NCI-H1694 treated with DMSO at 0.1 percent for 48 hours (cell line): Measurements from ENCODE around the gene OR2B3.
"Not testable (repeated sequence)": the region's sequence is repeated elsewhere in the genome, so short reads cannot be mapped to it uniquely, and the experiment has no call there.

Experiments
- DNase-seq: peaks from one replicate; lab custom pipeline; 2025; lab: John Stamatoyannopoulos, UW

The OR2B3 gene, protein sequence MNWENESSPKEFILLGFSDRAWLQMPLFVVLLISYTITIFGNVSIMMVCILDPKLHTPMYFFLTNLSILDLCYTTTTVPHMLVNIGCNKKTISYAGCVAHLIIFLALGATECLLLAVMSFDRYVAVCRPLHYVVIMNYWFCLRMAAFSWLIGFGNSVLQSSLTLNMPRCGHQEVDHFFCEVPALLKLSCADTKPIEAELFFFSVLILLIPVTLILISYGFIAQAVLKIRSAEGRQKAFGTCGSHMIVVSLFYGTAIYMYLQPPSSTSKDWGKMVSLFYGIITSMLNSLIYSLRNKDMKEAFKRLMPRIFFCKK

GRCh38 chr6:29087213-29087612 is at the start of gene OR2B3:
TSS of gene OR2B3 (minus strand) at chr6:29087313. CDS start at chr6:29087248, 65 bp downstream.
- no peak for DNase-seq

GRCh38 chr6:29131691-29132090 is 44.6 kb upstream of the OR2B3 start:
- DNase-seq, result no peak

- no peak for DNase-seq
These were observed 43.5 kb upstream of the OR2B3 start for GRCh38 chr6:29130644-29131043.

DNA sequence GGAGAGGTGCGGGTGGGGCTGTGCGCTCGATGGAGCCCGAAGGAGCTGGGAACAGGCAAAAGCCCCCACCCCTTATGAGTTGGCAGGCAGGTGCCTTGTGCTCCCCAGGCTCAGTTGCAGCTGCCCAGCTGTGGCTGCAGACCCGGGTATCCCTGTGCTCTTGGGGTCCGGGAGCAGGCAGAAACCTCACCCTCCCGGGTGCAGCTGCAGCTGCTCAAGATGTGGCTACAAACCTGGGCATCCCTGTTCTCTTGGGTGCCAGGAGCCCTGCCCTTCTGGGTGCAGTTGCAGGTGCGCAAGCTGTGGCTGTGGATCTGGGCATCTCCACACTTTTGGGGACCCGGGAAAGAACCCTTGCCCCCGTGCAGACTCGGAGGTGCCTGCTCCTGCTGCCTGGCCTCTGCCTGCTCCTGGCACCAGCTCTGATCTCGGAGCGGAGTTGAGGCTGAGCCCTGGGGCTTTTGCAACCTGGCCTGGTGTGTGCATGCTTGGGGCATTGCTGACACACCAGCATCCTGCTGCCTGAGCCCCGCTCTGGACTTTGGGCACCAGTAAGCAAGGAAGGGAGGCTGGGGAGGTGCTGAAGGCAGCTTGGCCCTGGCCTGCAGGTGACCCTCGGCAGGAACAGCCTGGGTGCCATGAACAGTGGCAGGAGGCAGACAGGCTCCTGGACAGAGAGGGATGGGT is 42.4 kb upstream of the OR2B3 start:
- DNase-seq, result no peak

GRCh38 chr6:29114964-29115363 is 27.9 kb upstream of the OR2B3 start:
- DNase-seq, result not testable (repeated sequence)

GRCh38 chr6:29112135-29112534 is 25.0 kb upstream of the OR2B3 start:
- no peak for DNase-seq

DNA sequence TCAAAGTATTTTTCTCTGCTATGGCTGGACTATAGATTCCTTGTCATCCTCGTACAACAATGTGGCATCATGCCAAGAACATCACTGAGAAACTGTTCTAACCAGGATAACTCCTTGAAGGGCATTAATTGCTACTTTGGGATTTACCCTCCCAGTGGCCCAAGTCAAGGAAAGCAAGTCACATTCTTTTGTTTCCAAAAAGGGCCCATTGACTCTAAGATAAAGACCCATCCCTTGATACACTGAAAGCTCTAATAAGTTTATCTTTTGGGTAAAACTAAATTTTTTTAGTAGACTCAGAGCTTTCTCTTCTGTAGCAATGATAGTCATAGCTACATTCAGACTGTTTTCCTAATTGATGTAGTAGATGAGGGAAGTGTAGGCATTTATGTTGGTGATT is 20.6 kb upstream of the OR2B3 start, which contains the start of gene OR2J3:
TSS of gene OR2J3 (plus strand) at position 301 of the 400 bp plus-strand sequence. CDS start 3,833 bp downstream, outside the sequence.
- no peak for DNase-seq

GRCh38 chr6:29099190-29099589 is 12.1 kb upstream of the OR2B3 start, which contains the start of gene OR2J1:
TSS of gene OR2J1 (plus strand) at chr6:29099490. CDS start at chr6:29100943, 1,453 bp downstream.
- no peak for DNase-seq

DNA sequence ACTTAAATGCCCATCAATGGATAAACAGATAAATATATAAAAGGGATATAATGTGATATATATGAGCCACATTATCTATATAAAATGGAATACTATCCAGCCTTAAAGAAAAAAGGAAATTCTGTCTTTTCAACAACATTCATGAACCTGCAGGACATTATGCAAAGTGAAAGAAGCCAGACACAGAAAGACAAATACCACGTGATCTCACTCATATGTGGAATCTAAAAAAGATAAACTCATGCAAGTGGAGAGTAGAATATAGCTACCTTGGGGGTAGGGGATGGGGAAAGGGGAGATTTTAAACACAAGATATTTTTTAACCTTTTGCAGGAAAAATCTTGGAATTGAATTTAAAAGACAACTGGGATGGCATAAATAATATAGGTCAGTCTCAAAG is 10.7 kb upstream of the OR2B3 start:
- DNase-seq, result no peak

GRCh38 chr6:29092957-29093356 is 5.8 kb upstream of the OR2B3 start:
- DNase-seq, result no peak

DNA sequence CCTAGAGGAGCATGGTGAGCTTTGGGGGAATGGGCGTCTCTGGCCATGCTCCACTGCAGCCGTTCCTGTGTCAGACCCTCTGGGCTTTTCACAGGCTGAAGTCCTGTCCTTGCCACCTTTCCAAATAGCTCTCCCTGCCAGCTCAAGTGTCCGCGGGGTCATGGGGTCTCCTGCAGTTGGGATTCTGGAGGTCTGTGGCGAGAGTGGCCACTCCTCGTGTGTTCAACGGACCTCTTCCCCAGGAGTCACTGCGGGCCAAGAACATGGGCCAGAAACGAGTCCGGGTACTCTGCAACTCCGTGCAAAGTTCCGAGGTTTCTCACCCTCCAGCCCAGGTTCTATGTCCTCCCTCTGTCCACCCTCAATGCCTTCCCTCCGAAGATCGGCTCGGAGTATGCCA is 4.7 kb downstream of the OR2B3 start:
- DNase-seq, result no peak

- no peak for DNase-seq
These were observed 5.8 kb downstream of the OR2B3 start for GRCh38 chr6:29081312-29081711.

GRCh38 chr6:29079203-29079602 is 7.9 kb downstream of the OR2B3 start:
- no peak for DNase-seq

GRCh38 chr6:29071831-29072723 is 15.0 kb downstream of the OR2B3 start:
- no peak for DNase-seq

DNA sequence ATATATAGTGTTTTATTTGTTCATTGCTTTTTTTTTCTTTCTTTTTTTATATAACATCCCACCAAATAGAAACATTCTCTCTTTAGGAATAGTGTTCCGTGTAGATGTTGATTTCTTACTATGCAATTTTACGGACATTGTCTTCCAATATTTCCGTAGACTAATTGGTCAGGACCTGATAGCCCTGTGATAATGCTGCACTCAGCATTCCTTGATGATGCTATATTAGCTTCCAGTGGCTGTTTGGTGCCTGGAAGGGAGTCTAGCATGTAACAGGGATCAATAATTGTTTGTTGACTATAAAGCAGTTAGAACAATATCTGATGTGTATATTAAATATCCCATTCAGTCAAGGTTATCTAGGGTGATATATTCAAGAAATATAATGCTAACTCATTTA is 35.4 kb downstream of the OR2B3 start:
- no peak for DNase-seq

DNA sequence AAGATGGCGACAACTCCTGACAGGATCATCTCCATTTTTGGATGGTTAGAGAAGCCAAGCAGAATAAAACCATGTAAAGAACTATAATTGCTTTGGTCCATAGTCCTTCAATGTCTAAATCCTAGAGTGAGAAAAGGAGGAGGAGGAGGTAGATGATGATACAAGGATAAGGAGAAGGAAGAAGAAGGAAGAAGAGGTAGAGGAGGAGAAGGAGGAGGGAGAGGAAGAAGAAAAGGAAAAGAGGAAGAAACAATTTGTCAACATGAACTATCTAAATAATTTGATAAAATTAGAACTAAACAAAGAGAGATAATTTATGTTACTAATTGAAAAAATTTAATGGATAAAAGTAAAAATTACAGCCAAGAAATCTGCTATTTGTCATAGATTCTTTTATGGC is 42.0 kb downstream of the OR2B3 start, which contains the start of gene OR2W1:
TSS of gene OR2W1 (minus strand) at position 101 of the 400 bp plus-strand sequence. CDS start at position 101, 0 bp downstream.
- no peak for DNase-seq
